GM19467 (cell line): ENCODE data around the gene TKT.

Source experiments
- ATAC-seq: cut with Tn5 transposase; IDR thresholded peaks from one replicate; pipeline ENCODE4 v1.9.1; 2021; ENCODE audit warnings: mild to moderate bottlenecking, moderate library complexity; ENCODE audit not compliant: unreplicated experiment

The TKT gene

DNA sequence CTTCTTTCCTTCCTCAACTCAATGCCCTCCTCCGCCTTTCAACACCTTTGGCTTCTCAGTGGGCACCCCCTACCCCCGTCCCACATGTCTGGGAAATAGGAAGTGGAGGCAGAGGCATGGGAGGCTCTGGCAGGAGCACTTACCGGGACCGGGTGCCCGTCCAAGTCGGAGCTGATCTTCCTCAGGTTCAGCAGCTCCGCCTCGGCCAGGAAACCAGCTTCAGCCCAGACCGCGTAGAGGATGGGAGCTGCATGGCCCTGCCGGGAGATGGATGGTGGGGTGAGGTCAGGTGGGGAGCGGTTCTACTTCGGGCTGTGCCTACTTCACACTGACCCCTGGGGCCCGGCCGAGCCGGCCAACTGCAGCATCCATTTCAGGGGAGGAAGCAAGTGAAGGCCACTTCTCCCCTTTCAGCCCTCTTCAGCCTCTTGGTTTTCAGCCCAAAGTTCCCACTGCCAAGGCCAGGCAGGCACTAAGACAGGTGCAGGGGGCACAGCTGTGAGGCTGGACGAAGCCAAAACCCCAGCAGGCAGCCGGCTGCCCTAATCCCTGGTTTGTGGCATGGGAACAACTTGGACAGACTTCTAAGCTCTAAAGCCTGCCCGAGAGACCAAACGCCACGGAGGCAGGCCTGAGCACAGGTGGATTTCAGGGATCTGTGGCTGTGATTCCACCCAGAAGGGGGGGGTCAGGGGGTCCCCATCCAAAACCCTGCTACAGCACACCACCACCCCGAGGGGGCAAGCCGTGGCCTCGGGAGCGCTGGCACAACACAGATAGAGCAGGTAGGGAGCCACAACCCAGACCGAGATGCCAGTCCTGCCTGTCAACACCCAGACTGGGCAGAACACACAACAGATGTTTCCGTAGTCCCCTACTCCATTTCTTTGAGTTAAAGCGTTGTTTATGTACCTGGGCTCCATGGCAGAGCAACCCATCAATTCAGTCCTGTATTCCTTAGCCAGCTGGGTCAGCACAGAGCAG, 14.5 kb downstream of the TKT start:
- no peak for ATAC-seq

DNA sequence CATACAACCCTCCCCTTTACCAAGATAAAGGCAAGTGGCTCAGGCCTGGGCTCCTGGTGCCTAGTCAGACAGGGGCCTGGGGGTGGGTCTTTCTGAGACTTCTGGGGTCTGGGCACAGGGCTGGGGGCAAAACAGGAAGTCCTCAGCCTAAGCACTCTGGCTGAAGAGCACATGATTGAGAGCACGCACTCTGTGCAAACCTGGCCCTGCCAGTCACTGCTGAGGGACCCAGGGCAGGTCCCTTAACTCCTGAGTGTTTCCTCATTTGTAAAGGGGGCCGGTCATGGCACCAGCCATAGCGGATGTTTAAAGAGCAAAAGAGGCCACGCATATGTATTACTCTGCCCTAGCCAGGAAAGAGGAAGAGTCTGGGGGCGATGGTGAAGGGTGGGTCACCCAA, 16.0 kb downstream of the TKT start:
- ATAC-seq, result no peak

DNA sequence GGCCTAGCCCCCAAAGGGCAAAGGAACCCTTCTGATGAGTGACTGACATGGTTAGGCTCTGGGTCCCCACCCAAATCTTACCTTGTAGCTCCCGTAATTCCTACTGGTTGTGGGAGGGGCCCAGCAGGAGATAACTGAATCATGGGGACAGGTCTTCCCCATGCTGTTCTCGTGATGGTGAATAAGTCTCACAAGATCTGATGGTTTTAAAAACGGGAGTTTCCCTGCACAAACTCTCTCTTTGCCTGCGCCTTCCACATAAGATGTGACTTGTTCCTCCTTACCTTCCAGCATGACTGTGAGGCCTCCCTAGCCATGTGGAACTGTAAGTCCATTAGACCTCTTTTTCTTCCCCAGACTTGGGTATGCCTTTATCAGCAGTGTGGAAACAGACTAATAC, 16.9 kb downstream of the TKT start:
- no peak for ATAC-seq

DNA sequence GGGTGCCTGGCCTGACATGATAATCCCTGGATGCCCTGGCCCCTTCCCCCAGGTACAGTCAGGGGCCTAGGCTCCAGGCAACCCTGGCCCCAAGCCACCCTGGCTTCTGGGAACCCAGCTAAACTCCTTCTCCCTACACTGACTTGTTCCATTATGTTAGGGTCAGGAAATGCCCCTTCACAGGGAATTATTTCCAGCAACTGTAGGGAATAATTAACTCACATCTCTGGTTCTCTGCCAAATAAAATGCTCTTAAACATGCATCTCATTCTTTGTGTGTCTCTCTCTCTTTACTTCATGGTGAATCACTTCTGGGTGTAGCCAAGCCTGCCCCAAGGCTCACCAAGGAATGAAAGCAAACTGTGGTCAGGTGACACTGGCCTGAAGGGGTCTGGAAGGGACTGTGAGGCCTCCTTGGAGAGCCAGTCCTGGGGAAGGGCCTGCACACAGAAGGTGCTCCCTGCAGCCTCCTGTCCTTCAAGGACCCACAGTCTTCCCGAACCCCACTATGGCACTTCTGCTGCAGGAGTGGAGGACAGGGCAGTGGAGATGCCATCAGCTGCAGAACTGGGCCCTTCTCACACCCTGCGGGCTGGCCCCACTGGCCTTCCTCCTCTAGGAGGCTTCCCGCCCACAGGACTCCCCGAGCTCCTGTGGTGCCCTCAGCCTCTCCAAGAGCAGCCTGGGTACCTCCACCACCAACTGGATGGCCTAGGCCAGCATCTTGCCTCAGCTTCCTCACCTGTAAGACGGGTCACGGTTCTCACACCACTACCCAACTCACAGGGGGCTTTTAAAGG, 17.6 kb downstream of the TKT start:
- ATAC-seq, result no peak

DNA sequence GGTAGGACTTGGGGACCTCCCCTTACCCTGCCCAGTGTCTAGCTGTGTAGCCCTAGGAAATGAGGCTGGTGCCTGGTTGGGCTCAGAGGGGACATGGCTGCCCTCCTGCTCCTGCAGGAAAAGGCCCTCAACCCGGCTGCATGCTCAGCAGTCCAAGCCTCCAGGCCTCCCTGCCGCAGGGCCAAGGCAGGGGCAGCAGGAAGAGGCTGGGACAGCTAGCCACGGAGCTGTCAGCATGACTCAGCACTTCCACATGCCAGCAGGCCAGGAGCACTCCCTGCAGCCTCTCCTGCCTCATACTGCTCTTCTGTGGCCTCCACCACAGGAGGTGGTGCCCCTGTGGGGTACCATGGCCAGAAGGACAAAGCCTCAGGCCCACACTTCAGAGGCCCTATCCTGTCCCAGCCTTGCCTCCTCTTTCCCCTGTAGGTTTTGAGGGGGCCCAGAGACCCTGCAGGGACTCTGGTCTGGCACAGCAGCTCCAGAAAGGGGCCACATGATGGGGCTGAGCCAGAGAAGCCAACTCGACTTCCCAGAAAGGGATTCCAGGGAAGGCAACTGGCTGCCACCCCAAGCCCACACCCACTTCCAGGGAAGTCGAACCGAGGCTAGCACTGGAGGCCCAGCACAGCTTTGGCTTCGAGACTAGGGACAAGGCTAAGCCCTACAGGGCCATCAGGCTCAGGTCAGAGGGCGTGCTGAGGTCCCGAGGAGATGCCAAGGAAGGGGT, 19.5 kb downstream of the TKT start:
- ATAC-seq, result no peak

DNA sequence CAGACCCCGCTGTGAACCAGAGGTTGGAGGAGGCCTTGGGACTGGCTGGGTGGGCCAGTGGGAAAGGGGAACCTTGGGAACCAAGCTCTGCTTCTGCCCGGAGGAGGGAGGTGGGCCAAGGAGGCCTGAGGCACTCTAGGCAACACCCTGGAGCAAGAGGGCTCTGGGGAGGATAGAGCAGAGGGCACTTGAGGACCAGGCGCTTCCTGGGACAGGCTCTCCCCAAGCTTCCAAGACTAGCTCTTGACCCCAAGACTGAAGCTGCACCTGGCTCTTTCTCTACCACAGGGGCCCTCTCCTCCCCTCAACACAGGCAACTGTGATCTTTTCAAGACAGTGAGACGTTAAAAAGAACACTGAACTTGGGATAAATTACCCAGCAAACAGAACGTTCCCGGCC, 20.3 kb downstream of the TKT start:
- ATAC-seq, result no peak

DNA sequence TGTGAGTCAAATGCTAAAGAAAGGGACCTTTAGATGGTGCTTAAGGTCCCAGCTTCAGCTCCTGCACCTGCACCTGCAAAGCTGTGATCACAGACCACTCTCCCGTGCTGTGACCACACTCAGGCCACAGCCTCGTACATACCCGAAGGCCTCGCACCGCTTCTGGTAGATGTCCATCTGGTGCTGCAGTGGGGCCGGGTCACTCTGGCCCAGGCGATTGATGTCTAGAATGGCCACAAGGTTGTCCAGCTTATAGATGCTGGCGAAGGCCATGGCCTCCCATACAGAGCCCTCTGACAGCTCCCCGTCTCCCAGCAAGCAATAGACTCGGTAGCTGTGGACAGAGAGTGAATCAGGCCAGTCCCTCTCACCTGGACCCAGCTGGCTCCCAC, 21.0 kb downstream of the TKT start:
- ATAC-seq, result no peak

DNA sequence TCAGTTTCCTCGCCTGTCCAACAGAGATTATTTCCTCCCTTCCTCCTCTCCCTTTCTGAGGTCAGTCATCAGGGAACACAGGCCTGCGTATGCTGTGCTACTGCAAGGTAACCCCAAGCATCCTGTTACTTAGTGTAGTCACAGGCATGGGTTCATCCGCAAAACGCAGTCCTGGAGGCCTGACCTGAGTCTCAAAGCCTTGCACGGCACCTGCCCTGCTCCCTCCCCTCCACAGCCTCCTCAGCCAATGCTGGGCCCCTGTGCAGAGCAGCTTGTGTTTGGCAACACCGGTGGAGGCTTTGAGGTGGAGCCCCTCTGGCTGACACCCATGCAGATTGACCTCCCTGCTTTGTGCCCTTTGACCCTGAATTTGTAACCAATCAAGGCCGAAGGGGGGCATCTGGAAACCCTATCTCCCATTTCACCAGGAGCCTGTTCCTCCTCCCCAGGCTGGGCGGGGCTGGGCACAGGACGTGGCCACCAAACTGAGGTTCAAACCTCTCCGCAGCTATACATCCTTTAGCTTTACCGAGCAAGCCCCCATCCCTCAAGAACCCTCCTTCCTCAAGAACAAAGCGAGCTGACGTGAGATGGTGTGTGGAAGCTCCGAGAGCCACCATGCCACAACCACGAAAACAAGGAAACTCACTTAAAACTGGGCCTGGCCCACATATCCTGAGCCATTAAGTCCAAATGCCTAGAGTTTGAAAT, 21.5 kb downstream of the TKT start:
- ATAC-seq, result no peak

DNA sequence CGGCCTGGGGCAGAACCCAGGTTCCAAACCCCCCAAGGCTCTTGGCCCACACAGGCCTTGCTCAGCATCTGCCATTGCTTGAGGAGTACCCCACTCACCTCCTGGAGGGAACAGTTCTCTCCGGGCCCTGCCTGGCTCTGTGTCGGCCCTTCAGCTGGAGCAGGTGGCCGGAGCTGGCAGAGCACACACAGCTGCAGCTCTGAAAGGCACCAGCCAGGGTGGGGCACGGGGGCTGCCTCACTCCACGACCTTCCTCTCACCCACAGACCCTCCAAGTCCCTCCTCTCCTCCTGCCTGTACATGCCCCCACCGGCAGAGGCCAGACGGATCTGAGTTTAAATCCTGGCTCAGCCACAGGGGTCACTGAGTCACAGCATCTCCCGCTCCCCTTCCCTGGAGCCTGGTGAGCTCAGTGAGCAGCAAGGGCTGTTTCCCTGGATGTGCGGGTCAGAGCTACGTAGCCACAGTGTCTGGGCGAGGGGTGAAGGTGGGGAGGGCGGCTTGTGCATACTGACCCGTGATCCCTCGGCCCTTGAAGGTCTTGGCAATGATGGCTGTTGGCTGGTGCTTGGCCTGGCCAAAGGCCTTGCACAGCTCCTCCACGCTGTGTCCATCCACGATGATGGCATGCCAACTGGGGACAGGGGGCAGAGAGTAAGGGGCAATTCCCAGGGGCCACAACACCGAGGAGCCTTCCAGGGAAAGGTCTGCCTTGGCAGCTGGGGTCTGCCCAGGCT, 23.0 kb downstream of the TKT start:
- no peak for ATAC-seq

DNA sequence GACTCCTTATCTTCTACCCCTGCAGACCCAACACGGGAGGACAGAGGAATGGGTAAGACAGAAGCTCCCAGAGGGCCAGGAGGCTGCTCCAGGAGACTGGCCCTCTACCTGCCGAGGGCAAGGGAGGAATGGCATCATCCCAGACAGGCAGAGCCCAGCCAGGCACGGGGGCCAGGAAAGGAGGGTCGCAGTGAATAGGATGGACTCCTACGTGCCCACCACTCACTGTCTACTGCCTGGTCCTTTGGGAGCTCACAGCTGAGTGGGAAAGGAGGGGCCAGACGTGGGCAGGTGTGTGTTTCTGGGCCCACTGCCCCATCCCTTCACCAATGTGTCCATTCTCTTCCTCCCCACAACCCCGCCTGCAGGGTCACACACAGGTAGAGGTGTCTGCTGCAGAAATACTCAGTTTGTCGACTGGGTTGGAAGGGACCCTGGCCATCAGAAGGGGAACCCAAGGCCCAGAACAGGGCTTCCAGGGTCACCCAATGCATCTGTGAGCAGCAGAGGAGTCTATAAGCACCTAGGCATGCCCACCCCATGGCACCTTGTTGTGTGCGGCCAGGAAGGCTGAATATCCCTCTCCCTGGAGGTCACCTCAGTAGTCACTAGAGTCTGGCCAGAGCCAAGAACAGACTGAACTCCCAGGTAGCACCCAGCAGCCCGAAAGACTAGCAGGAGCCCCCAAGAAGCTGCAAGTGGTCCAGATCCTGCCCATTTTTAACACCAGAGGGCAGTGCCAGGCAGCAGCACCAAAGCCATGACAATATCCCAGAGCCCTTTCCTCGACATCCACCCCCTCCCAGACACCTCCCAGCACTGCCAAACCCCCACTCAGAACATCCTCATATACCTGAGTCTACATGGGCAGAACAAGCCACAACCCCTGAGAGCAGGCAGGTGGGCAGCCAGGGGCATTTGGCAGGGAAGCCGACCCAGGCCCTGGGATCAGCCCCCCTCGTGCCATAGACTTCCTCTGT, 24.0 kb downstream of the TKT start:
- ATAC-seq, result no peak

DNA sequence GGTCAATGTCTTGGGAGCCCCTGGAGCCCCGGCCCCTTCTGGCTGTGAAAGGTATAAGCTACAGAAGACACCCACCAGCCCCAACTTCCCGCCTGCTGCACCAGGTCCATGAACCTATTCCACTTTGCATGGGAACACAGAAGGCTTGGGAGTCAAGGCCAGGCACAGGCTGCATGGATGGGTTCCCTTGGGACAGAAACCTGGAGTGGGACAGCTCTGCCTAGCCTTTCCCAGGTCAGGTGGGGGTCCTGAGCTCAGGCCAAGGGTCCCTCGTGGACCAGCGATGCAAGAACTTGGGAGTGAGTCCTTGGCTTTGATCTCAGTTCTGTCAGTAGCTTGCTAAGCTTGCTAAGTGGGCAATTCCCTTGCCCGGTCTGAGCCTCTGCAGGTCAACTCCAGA, 25.0 kb downstream of the TKT start:
- no peak for ATAC-seq

DNA sequence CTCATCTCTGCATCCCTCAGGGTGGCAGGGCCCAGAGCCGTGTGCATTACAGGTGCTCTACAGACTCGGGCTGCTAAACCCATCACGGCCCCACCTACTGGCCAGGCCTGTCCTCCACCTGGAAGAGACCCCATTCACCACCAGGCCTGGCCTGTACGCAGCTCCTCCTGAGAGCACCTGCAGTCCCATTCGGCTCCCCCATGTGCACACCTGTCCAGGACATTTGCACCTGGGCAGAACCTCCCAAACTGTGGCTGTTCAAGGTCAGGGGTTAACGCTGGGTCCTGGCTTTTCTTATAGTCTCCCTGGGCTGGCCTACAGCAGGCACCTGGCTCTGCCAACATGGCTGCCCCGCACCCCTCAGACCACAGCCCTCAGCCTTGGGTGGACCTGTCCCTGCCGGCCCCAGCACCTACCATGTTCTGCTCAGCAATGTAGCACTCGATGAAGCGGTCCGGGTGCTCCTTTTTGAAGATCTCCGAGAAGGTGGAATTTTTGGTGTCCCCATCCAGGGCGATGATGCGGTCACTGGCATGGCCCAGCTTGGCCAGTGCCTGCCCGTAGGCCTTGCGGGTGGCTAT, 25.7 kb downstream of the TKT start:
- no peak for ATAC-seq

DNA sequence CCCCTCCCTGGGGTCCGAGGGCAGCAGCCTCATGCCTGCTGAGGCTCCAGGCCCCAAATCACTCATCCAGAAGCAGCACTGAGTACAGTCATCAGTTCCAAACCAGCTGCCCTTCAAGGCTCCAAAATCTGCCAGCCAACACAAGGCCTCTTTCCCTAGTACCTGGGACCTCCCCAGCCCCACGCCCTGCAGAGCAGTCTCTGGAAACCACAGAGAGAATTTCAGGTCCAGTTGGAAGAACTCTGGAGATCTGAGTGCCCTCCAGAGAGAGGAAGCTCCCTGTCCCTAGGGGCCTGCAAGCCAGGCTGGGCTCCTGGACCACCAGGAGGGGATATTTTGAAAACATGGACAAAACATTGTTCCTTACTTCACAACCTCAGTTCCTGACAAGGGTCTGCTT, 26.2 kb downstream of the TKT start:
- ATAC-seq, result no peak

DNA sequence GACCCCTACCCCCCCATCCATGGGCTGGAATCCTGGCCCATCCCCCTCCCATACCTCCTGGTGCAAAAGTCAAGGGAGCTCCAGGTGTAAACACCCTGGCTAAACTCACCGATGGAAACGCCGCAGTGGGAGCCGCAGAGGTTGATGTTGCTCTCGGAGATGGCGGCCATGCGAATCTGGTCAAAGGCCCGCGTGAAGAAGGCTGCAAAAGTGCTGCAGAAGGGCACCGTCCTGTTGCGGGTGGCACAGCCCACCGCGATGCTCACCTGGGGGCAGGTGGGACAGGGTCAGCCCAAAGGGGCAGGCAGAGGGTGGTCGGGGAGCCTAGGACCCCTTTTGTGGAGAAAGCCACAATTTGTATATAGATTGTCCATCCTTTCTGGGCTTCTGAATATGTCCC, 26.7 kb downstream of the TKT start:
- no peak for ATAC-seq

DNA sequence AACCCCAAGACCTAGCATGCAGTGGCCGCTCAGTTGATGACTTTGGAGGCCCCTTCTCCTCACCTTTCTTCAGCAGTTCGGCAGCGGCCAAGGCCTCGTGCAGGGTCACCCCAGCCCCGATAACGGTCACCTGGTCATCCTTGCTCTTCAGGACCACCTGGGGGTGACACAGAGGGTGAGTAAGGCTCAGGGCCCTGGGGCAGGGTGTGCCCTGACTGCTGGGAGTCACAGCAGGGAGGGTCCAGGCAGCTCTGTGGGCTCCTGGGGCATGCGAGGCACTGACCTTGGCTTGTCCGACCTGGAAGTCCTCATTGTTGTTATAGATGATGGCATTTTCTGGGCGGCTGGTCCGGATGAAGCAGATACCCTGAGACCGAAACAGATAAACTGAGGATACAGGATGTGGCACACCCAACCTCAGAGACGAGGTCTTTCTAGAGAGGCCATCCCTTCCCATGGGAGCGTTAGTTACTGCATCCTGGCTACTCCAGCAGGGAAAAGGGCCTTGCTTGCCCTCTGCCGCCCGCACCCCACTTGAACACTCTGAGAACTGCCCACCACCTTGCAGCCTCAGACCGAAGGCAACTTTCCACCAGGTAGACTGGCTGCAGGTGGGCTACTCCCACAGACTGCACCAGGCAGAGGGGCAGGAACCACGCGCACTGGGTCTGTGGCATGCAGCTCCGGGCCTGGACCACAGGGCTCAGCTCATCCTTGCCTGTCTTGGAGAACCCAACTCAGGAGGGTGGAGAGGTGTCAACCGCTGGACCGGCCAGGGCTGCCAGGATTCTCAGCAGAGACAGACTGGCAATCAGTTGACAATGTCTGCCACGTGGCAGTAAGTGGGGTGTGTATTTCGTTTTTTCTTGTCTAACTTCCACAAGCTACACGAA, 27.6 kb downstream of the TKT start:
- ATAC-seq, result no peak

DNA sequence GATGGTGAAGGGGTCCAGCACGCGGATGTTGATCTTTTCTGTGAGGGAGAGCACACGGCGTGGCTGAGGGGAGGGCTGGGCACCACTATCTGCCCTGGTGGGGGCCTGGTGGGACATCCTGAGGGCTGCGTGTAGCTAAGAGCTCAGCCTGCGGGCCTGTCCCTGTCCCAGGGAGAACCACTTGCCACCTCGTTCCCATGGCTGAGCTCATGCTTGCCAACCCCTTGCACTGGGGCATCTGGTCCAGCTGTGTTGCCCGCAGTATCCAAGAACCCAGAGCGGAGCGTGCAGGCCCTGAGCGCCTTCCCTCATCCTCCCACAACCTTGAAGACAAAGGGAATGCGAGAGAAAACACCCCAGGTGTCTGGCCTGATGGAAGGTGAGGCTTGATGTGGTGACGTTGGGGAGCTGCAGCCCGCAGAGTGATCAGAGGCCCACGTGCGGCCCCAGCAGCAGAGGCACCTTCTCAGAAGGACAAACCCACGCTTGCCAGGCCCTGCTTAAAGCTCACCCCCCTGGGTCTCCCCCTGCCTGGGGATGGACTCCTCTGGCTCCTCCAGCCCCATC, 28.9 kb downstream of the TKT start:
- no peak for ATAC-seq

DNA sequence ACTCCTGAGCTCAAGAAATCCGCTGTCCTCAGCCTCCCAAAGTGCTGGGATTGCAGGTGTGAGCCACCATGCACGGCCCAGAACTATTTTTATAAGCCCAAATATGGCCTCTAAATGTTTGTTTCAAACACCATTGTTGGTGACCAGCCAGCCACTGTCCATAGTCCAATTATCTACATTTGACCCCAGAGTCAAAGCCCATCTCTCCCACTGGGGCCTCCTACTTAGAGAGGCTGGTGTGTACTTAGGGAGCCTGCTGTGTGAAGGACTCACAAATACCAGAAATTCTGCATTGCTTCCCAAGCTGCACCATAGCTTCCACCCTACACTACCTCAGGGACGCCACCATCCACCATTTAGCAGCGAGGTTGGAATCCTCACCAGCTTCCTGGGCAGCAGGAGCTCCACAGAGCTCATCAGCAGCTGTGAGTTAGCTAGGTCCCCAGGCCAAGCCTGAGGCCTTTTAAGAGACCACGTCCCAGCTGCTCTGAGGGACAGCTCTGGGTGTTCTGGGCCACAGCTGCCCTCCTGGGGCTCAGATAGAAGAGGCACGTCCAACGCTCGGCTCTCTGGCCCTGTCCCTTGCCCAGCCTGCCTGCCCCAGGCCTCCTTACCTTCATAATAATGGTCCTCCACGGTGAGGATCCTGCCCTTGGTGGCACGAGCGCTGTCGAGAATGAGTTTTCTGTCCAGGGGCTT, 29.5 kb downstream of the TKT start:
- no peak for ATAC-seq
